Coronary artery (tissue), 2 donors: Measurements from ENCODE around the gene C5orf58.

Source experiments
- DNase-seq: peaks from one replicate; pipeline ENCODE4 v3.0.0-alpha.2; 2017; ENCODE audit warnings: low spot score
- H3K27ac ChIP-seq, 2 donors: fragments of 200-600 bp; sonication (generic); one replicate each; pipeline ENCODE4 v1.5.1; 2016 to 2019
- H3K4me3 ChIP-seq: fragments of 200-600 bp; sonication (generic); 2 replicates; pipeline ENCODE4 v1.5.1; 2016; ENCODE audit warnings: mild to moderate bottlenecking, moderate library complexity
- TF ChIP-seq, protein P1 (sequence below): fragments of 200-600 bp; sonication (generic); IDR thresholded peaks from one replicate; pipeline ENCODE4 v1.5.1; 2019; ENCODE audit warnings: antibody characterized with exemption

Gene C5orf58

DNA sequence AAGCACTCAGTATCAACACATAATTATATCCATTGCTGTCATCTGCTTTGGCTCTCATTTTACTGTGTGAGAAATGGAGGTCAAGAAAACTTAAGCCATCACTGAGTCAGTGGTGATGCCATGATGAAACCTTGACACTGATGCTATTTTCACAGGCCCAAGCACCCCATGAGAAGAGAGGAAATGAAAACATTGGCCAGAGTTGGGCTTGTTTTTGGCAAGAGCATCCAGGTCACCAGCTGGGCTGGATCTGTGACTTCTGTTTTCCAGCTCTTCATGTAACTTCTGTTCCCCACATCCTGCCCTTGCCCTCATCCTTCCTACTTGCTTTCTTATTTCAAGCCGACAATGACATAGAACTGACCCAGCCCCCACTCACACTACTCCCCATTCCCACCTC is 54.7 kb downstream of the C5orf58 start:
- peak overlapping the region in 1 of 2 donors; percentile 69 for H3K27ac ChIP-seq
- peak; percentile 82 for DNase-seq
- H3K4me3 ChIP-seq: no peak overlapping the region
- TF ChIP-seq, protein P1, sequence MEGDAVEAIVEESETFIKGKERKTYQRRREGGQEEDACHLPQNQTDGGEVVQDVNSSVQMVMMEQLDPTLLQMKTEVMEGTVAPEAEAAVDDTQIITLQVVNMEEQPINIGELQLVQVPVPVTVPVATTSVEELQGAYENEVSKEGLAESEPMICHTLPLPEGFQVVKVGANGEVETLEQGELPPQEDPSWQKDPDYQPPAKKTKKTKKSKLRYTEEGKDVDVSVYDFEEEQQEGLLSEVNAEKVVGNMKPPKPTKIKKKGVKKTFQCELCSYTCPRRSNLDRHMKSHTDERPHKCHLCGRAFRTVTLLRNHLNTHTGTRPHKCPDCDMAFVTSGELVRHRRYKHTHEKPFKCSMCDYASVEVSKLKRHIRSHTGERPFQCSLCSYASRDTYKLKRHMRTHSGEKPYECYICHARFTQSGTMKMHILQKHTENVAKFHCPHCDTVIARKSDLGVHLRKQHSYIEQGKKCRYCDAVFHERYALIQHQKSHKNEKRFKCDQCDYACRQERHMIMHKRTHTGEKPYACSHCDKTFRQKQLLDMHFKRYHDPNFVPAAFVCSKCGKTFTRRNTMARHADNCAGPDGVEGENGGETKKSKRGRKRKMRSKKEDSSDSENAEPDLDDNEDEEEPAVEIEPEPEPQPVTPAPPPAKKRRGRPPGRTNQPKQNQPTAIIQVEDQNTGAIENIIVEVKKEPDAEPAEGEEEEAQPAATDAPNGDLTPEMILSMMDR: no peak

DNA sequence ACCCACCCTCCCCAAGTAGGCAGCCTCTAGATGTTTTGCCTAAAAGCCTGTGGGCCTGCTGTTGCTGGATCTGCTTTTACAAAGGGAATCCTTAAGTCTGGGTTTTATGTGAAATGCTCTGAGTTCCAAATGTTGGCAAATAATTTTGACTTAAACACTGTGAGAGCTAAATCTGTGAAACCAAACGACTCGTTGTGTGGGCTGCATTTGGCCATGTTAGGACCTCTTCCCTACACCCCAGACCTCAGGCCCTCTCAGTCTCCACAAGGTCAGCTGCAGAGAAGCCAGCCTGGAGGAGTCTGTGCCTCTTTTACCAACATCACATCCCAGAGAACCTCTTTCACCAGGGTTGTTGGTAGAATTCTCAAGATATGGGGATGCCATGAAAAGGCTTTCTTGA is 55.4 kb downstream of the C5orf58 start:
- TF ChIP-seq, protein P1: no peak
- H3K27ac ChIP-seq: peak overlapping the region in 1 of 2 donors; percentile 69

DNA sequence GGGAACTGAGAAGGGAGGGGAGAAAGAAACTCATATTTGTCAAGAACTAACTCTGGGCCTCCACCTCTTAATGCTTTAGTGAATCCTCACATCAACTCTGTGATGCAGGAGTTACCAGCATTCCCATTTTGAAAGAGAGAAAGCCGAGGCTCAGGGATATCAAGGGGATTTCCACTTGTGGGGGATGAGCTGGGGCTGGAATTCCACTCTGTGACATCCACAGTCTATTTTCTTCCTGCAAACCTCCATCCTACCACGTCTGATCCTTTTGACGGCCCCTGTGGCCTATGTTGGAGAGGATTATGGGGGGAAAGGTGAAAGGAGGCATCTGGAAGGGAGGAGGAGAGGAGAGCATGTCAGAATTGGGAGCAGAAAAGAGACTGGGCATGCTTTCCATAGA is 55.8 kb downstream of the C5orf58 start:
- no peak for DNase-seq
- TF ChIP-seq, protein P1: no peak
- Histone ChIP-seq H3K27ac (peak overlapping the region in 1 of 2 donors; percentile 69), H3K4me3 (no peak overlapping the region)

More for the DNA sequence above, 55.4 kb downstream of the C5orf58 start:
- H3K4me3 ChIP-seq: no peak overlapping the region
- DNase-seq: no peak

DNA sequence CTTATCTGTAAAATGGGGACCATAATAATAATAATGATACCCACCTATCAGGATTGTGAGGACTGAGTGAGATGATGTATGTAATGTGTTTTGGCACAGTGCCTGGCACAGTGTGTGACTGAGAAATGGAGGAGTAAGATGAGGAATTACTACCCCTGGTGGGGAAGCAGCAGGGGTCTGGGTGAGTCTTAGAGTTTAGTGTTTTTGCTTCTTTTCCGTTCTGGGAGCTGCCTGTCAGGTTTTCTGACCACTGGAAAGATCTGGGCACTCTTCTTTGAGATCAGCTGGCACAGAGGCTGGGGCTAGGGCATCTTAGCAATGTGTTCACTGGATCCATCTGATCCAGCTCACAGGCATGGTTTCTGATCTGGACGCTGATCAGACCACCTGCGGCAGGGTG is 56.3 kb downstream of the C5orf58 start:
- peak overlapping the region in 1 of 2 donors; percentile 69 for H3K27ac ChIP-seq

DNA sequence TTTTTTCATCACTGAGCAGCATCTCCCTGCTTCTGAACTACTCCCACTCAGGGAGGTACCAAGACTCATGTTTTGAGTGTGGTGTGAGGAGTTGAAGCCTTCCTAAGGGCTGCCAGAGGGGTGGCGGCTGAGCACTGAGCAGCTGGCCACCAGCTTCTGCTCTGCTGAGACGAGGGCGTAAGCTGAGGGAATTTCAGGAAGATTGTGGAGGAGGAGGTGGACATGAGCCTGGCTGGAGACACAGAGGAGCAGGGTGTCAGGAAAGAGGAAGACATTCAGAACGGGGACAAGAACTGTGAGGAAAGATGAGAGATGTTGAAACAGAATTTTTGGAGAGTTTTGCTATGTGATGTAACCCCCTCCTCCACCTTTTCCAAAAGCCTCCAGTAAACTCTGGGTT is 57.0 kb downstream of the C5orf58 start:
- TF ChIP-seq, protein P1: no peak
- Histone ChIP-seq H3K4me3 (no peak overlapping the region), H3K27ac (peak overlapping the region in 1 of 2 donors; percentile 62)
- DNase-seq: no peak

More for the DNA sequence above, 56.3 kb downstream of the C5orf58 start:
- no peak for DNase-seq
- H3K4me3 ChIP-seq: no peak overlapping the region
- TF ChIP-seq, protein P1: no peak

DNA sequence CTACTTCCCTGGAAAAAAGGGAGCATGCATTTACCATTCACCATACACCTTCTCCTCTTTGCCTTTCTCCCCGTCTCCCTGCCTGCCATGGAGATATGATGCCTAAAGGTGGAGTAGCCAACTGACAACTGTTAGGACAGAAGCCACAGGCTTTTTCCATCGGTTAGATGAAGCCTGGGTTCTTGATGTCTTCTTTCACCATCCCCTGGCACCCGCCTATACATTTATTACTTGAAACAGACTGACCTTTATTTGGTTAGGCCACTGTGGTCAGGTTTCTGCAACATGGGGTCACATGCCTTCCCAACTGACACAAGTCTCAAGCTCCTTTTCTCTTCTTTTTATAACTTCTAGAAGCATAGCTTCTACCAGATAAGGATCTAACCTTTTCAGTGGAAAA is 57.7 kb downstream of the C5orf58 start:
- no peak overlapping the region for H3K4me3 ChIP-seq
- no peak for DNase-seq
- peak overlapping the region in 1 of 2 donors; percentile 62 for H3K27ac ChIP-seq
- TF ChIP-seq, protein P1: no peak

DNA sequence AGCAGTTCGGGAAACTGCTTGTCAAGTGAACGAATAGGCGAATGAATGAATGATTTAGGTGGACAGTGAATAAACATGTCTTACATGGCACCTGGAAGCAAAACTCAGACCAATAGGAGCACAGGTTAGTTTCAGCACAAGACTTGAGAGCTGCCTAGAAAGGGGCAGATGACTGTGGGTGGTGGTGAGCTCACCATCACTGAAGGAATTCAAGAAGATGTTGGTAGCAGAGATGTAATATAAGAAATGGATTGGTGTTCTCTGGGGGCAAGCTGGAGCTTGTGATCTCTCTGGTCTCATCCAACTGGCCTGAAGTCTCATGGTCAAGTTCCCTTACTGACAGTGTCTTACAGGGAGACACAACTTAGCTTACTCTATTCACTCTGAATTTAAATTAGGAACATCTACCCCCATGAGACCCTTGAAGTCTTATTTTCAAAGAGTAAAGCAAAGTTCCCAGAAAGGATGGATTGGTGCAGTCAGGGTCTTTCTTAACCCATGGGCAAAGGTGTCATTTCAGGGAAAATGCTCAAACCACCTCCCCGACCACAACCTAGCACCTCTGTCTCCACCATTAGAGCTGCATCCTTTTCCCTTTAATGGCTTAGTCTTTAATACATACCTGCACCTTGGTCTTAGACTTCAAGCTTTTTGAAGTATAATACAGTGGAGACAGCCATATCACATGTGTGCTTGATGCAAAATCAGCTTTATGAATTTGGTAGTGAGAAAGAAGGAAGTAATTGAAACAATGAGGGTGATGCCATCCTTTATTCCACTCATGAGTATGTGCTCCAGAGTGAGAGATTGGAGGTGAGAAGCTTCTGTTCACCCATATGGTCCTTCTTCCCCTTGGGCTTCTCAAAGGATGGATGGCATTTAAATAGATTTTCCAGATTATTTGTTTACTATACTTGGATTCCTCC is 59.7 kb downstream of the C5orf58 start:
- TF ChIP-seq, protein P1: no peak
- H3K4me3 ChIP-seq: no peak overlapping the region
- DNase-seq: no peak
- no peak overlapping the region for H3K27ac ChIP-seq
